Activated T-cell treated with anti-CD3 and anti-CD28 coated beads, Interleukin-2, amount 50 U/mL, for 48 hours (primary cell): ENCODE results near the gene NFS1.

Experiments
- DNase-seq, 2 experiments: peaks; one replicate each; pipeline ENCODE4 v3.0.0-alpha.2; 2020

Gene NFS1

DNA sequence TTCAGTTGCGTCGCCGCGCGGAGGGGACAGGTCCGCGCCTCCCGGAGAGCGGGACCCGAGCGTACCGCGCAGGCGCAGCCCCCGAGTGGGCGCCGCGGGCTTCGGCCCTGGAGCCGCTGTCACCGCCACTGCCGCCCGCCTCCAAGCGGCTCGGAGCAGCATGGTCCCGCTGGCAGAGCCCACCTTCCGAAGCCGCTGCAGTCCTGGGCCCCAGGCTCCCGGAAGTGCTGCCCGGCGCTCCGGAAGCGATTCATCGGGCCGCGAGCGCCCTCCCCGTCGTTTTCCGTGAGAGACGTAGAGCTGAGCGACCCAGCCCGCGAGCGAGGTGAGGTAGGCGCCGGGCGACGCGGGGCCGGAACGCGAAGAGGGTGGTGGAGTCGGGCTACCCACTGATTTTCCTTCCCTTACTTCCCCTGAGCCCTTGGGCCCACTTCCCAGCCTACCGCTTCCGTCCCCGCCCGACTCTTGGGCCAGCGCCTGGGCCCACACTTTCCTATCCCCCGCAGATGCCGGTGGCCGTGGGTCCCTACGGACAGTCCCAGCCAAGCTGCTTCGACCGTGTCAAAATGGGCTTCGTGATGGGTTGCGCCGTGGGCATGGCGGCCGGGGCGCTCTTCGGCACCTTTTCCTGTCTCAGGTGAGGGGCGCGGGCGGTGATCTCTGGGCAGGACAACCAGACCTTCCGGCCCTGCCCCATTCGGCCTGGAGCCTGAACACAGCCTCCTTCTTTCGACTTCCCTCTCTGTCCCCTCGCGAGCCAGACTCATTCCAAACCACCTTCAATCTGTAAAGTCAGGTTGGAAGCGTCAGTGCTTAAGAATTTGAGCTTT lies at the start of gene NFS1, which contains the start of gene ROMO1:
TSS of gene NFS1 (minus strand) at position 226 of the 830 bp plus-strand sequence. CDS start at position 162, 64 bp downstream.
TSS of gene ROMO1 (plus strand) at position 279 of the 830 bp plus-strand sequence. CDS start at position 507, 228 bp downstream.
- peak; percentile 89 to 92 for DNase-seq

- DNase-seq: peak in 1 of 2 experiments; percentile 23
Observed at GRCh38 chr20:35744492-35744841, 45.3 kb upstream of the NFS1 start.

GRCh38 chr20:35743693-35744491 lies 44.7 kb upstream of the NFS1 start:
- peak; percentile 46 to 48 for DNase-seq

GRCh38 chr20:35742741-35743523 lies 43.8 kb upstream of the NFS1 start:
- DNase-seq: no peak

GRCh38 chr20:35741892-35742740 lies 43.0 kb upstream of the NFS1 start, which contains the start of gene RBM39:
Gene RBM39 (minus strand): TSS chr20:35742260. CDS start chr20:35740874, 1,386 bp downstream.
- DNase-seq: peak; percentile 98 to 99

- no peak for DNase-seq
Observed at GRCh38 chr20:35739294-35740163, 40.4 kb upstream of the NFS1 start.

- DNase-seq: no peak
Observed at GRCh38 chr20:35738410-35739179, 39.4 kb upstream of the NFS1 start.

GRCh38 chr20:35737865-35738333 lies 38.7 kb upstream of the NFS1 start:
- no peak for DNase-seq

GRCh38 chr20:35735826-35736470 lies 36.8 kb upstream of the NFS1 start:
- no peak for DNase-seq

- no peak for DNase-seq
Observed at GRCh38 chr20:35734777-35735649, 35.9 kb upstream of the NFS1 start.

DNA sequence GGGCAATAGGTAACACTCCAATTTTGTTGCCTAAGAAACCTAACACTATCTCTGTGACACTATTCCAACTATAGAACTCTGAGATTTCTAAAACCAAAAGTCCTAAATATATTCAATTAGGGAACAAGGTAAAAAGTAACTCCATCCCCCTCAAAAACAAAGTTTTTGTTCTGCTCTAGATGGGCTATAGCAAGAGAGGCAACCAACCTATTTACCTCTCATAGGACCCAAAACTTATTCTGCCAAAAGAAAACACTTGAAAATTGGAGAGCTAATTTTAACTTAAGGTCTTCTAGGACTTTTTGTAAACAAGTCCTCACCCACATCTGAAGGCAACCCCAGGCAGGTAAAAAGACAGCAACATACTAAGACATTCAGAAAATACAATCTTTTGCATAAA lies 35.2 kb upstream of the NFS1 start:
- no peak for DNase-seq

GRCh38 chr20:35732644-35732982 lies 33.5 kb upstream of the NFS1 start:
- DNase-seq: no peak

DNA sequence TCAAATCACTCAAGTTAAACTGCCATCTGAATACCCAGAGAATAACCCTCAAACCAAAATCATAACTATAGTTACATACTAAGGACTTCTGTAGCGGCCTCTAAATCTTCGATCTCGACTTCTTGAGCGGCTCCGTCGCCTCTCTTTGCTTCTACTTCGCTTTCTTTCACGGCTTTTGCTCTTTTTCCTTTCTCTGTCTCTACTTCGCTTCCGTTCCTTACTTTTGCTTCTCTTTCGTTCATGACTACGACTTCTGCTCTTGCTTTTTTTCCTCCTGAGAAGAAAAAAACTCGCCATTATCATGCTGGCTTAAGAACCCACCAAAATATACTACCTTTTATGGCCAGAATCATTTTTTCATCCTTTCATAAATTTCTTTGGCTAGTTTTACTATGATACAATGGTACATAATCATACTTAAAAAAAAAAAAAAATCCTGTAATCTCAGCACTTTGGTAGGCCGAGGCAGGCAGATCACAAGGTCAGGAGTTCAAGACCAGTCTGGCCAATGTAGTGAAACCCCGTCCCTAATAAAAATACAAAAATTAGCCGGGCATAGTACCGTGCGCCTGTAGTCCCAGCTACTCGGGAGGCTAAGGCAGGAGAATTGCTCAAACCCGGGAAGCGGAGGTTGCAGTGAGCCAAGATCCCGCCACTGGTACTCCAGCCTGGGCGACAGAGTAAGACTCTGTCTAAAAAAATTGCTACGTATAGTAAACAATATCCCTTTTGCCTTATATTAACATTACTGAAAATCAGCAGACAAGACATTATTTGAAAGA lies 32.9 kb upstream of the NFS1 start:
- DNase-seq: no peak

GRCh38 chr20:35731469-35731788 lies 32.3 kb upstream of the NFS1 start:
- no peak for DNase-seq

GRCh38 chr20:35730583-35731468 lies 31.7 kb upstream of the NFS1 start:
- DNase-seq: no peak

- no peak for DNase-seq
Observed at GRCh38 chr20:35729836-35730582, 30.9 kb upstream of the NFS1 start.
